BJ (cell line): Measurements from ENCODE around the gene DIP2C. TPM values are rescaled to one million over a fixed set of nuclear protein-coding genes. Genes with fewer than 3 reads are reported as not detected.
"Not testable (repeated sequence)": the region's sequence is repeated elsewhere in the genome, so short reads cannot be mapped to it uniquely, and the experiment has no call there.

Experiments used
- CTCF ChIA-PET: fragments of 350-600 bp; formaldehyde crosslinking; extraction: SDS; loops from one replicate; lab custom pipeline; 2021; ENCODE audit warnings: antibody characterized with exemption, inconsistent platforms; lab: Yijun Ruan, JAX
- POLR2A ChIA-PET: fragments of 300-600 bp; sonication (Branson Sonifier 250); formaldehyde crosslinking; extraction: SDS; loops from one replicate; lab custom pipeline; 2021; ENCODE audit warnings: antibody characterized with exemption; lab: Charles Lee
- DNase-seq: peaks from one replicate; pipeline ENCODE4 v3.0.0-alpha.2; 2011; ENCODE audit warnings: low read depth
- H3K27me3 ChIP-seq: 2 replicates; pipeline ENCODE4 v1.6.0; 2011; ENCODE audit warnings: low read length; ENCODE audit not compliant: control insufficient read depth, insufficient read depth
- H3K36me3 ChIP-seq: 2 replicates; pipeline ENCODE4 v1.5.1; 2011; ENCODE audit warnings: low read length; ENCODE audit not compliant: control insufficient read depth, insufficient read depth
- H3K4me3 ChIP-seq: 2 replicates; pipeline ENCODE4 v1.5.1; 2011; ENCODE audit warnings: low read depth, mild to moderate bottlenecking, control low read depth, low read length
- polyA plus RNA-seq: library from polyadenylated mRNA; depleted of rRNA; stranded (reverse); fragments of >200 nt; gene quantifications from 2 replicates; pipeline ENCODE4 v1.2.3, GENCODE V29; 2011
- TF ChIP-seq, protein P1 (sequence below): IDR thresholded peaks from 2 replicates; pipeline ENCODE4 v1.5.1; 2011; ENCODE audit warnings: low read depth, mild to moderate bottlenecking, control low read depth, inconsistent platforms, low read length, moderate library complexity; ENCODE audit not compliant: insufficient read depth

The DIP2C gene
- polyA plus RNA-seq, 1 experiment: 9.3 TPM

DNA sequence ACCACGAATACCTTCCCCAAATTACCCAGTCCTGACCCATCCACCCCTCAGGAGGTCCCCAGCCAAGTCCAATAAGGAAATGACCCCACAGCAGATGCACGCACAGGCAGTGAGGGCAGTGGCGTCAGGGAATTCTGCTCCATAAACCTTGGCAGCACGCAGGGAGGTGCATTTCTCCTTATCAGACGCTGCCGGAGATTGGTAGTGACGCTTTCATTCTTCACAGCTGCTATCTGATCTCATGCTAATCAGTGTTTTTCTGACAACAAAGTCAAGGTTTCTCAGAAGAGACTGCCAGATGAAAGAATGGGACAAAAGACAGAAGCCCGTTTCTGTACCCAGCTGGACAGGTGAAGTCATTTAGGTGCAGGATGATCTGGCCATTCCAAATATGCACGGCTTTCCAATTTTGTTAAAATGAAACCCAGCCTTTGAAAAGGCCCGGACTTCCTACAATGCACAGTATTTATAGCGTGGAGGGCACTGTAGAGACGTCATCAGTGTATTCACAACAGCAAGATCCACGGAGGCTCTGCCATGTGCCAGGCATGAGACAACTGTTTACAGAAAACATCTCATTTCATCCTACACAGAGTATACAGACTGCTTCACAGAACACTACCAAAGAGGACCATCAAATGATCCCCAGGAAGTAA is 35.3 kb downstream of the DIP2C start:
- Histone ChIP-seq H3K27me3 (no peaks in the 10 kb centered on the region), H3K4me3 (no peak overlapping the region), H3K36me3 (no peaks in the 10 kb centered on the region; the same call in 1 of the 2 replicates)
- TF ChIP-seq, protein P1, sequence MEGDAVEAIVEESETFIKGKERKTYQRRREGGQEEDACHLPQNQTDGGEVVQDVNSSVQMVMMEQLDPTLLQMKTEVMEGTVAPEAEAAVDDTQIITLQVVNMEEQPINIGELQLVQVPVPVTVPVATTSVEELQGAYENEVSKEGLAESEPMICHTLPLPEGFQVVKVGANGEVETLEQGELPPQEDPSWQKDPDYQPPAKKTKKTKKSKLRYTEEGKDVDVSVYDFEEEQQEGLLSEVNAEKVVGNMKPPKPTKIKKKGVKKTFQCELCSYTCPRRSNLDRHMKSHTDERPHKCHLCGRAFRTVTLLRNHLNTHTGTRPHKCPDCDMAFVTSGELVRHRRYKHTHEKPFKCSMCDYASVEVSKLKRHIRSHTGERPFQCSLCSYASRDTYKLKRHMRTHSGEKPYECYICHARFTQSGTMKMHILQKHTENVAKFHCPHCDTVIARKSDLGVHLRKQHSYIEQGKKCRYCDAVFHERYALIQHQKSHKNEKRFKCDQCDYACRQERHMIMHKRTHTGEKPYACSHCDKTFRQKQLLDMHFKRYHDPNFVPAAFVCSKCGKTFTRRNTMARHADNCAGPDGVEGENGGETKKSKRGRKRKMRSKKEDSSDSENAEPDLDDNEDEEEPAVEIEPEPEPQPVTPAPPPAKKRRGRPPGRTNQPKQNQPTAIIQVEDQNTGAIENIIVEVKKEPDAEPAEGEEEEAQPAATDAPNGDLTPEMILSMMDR: no peak
- ChIA-PET POLR2A (interaction anchor here (0.8 kb wide), 1 partner anchor 104 kb away, joined by 3 read pairs; no protein-coding TSS in a partner anchor), CTCF (interaction anchor here (0.6 kb wide), 1 partner anchor 72 kb away, joined by 3 read pairs; no protein-coding TSS in a partner anchor)
- no peak for DNase-seq

DNA sequence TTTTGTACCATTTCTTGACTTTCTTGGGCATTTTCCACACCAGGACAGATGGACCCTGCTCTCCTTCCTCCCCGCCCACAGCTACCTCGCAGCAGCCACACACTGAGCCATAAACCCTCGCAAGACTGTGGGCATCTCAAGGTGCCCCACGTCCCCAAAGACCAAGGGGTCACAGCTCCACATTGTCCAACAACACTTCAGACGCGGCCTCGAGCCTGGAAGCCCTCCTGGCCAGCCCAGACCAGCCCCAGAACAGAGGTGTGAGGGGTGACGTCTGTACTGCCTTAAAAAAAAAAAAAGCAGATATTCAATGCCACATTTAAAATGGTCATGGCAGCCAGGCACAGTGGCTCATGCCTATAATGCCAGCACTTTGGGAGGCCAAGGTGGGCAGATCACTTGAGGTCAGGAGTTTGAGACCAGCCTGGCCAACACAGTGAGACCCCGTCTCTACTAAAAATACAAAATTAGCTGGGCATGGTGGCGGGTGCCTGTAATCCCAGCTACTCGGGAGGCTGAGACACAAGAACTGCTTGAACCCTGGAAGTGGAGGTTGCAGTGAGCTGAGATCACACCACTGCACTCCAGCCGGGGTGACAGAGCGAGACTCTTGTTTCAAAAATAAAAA is 36.5 kb downstream of the DIP2C start:
- POLR2A ChIA-PET, H3K36me3 ChIP-seq, DNase-seq, H3K4me3 ChIP-seq, H3K27me3 ChIP-seq: not testable (repeated sequence)
- CTCF ChIA-PET: interaction anchor here (0.6 to 0.7 kb wide), 2 partner anchors 34 to 45 kb away, joined by 3 read pairs; no protein-coding TSS in a partner anchor

- POLR2A ChIA-PET: no interaction called here
These were observed 37.2 kb downstream of the DIP2C start for GRCh38 chr10:652233-652632.

DNA sequence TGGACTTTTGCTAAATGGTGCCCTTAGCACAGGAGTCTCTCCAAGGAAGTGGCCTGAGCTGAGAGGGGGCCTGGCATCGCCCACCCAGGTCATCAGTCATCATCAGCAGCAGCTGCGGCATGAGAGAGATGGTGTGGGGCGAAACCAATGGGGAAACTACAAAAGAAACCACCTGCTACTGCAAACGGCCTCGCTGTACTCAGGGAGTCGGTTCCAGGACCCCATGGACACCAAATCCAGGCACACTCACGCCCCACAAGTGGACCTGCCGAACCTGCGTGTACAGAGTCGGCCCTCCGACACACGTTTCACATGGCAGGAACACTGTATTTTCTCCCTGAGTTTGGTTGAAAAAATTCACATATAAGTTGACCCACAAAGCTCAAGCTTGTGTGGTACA is 37.8 kb downstream of the DIP2C start:
- Histone ChIP-seq H3K36me3 (no peaks in the 10 kb centered on the region; the same call in 1 of the 2 replicates), H3K4me3 (no peak overlapping the region), H3K27me3 (no peaks in the 10 kb centered on the region)
- CTCF ChIA-PET: no interaction called here
- TF ChIP-seq, protein P1: no peak
- DNase-seq: no peak
- POLR2A ChIA-PET: no interaction called here

More at GRCh38 chr10:652233-652632, 37.2 kb downstream of the DIP2C start:
- Histone ChIP-seq H3K4me3 (no peak overlapping the region), H3K36me3 (no peaks in the 10 kb centered on the region; the same call in 1 of the 2 replicates), H3K27me3 (no peaks in the 10 kb centered on the region)
- DNase-seq: no peak
- CTCF ChIA-PET: no interaction called here
- TF ChIP-seq, protein P1: no peak

DNA sequence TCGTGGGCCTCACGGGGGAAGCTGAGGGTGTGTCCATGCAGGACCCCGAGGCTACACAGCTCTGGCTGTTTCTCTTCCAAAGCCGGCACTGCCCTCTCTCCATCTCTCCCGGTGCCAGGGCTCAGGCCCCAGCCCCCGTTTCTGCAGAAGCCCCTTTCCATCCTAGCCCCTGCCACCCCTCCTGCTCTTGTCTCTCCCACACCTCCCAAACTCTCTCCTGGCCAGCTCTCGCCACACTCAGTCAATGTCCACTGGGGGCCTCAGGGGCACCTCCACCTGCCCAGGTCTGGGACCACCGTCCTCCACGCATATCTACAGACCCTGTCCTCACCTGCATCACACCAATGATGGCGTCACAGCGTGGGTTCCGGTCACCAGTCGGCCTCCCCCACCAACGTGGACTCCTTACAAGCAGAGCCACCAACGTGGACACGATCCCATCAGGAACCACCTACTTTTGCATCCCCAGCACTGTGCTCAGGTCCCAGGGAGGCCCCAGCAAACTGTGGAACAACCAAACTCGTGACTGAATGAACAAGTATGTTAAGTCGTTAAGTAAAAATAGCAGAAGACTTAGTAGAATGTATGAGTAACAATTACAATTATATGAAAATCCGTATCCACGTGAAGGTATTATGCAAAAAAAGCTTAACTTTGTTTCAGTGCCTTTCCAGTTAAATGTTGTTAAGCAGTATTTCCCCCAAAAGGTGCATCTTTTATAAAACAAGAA is 38.4 kb downstream of the DIP2C start:
- TF ChIP-seq, protein P1: no peak
- ChIA-PET CTCF (no interaction called here), POLR2A (no interaction called here)
- H3K27me3 ChIP-seq: no peaks in the 10 kb centered on the region
- H3K4me3 ChIP-seq: no peak overlapping the region
- DNase-seq: peak; percentile 18
- H3K36me3 ChIP-seq: no peaks in the 10 kb centered on the region; the same call in 1 of the 2 replicates
